AG09309 (cell line): Measurements from ENCODE around the gene CYREN.

Experiments used
- DNase-seq: peaks from one replicate; pipeline ENCODE4 v3.0.0-alpha.2; 2010; ENCODE audit warnings: low read depth
- H3K4me3 ChIP-seq: 2 replicates; pipeline ENCODE4 v1.5.1; 2011; ENCODE audit warnings: mild to moderate bottlenecking, low read depth, low read length, moderate library complexity; ENCODE audit not compliant: control insufficient read depth
- CTCF ChIP-seq: IDR thresholded peaks from 2 replicates; pipeline ENCODE4 v1.5.1; 2011; ENCODE audit warnings: mild to moderate bottlenecking, low read depth, low read length, inconsistent platforms; ENCODE audit not compliant: insufficient read depth, control insufficient read depth; ENCODE audit errors: missing control alignments

The CYREN gene

DNA sequence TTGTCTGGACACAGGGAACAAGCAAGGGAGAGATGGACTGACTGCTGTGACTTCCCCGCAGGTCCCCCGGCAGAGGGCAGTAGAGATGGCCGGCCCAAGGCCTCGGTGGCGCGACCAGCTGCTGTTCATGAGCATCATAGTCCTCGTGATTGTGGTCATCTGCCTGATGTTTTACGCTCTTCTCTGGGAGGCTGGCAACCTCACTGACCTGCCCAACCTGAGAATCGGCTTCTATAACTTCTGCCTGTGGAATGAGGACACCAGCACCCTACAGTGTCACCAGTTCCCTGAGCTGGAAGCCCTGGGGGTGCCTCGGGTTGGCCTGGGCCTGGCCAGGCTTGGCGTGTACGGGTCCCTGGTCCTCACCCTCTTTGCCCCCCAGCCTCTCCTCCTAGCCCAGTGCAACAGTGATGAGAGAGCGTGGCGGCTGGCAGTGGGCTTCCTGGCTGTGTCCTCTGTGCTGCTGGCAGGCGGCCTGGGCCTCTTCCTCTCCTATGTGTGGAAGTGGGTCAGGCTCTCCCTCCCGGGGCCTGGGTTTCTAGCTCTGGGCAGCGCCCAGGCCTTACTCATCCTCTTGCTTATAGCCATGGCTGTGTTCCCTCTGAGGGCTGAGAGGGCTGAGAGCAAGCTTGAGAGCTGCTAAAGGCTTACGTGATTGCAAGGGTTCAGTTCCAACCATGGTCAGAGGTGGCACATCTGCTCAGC, 6.0 kb downstream of the CYREN start:
- H3K4me3 ChIP-seq, result no peak overlapping the region
- no peak for TF ChIP-seq CTCF
- DNase-seq, result no peak

DNA sequence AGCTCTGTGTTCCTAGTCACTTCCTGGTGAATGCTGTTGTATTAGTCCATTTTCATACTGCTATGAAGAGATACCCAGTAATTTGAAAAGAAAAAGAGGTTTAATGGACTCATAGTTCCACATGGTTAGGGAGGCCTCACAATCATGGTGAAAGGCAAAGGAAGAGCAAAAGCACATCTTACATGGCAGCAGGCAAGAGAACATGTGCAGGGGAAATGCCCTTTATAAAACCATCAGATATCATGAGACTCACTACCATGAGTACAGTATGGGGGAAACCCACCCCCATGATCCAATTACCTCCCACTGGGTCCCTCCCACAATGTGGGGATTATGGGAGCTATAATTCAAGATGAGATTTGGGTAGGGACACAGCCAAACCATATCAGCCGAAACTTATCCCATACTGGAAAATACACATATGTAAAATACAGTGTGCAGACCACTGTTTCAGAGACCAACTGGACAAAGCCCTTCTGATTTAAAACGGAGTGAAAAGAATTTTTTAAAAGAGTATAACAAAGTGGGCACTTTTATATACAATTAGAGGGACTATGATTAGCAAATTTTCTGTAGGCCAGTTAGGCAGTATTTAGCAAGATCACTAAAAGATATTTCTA, 8.0 kb downstream of the CYREN start:
- no peak overlapping the region for H3K4me3 ChIP-seq
- no peak for TF ChIP-seq CTCF
- no peak for DNase-seq

GRCh38 chr7:135161669-135162068, 8.8 kb downstream of the CYREN start:
- no peak for DNase-seq
- no peak for TF ChIP-seq CTCF
- H3K4me3 ChIP-seq, result no peak overlapping the region

DNA sequence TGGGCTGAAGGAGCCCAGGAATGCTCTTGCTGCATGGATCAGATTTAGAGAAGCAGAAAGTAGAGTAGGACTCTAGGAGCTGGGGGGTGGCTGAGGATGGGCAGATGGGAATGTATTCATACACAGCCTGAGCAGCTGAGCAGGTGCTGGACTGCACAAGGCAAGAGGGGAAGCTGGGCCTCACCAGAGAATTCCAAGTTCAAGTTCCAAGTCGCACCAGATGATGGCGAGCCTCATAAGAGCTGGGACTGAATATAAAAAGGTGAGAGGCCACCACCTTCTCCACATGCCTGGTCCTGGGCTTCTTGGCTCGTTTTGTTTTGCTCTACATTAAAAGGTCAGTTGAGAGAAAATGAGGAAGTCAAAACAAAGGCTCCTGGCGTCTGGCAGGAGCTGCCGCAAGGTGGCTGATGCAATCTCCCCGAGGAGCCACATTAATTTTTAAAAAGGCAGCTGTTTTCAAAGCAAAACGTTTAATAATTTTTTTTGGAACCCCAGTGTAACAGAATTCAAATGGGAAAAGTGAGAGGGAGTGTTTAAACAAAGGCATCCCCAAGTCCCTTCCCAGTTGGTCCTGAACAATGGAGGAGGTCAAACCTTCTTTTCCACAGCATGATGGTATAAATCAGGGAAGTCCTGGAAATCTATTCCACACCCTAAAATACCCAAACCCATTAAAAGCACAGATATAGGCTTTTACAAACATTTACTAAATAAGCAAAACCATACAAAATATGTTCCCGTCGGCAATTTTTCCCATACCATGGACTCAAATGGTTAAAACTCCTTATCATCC, 9.5 kb downstream of the CYREN start:
- H3K4me3 ChIP-seq, result no peak overlapping the region
- DNase-seq, result no peak
- no peak for TF ChIP-seq CTCF

- TF ChIP-seq CTCF, result no peak
- no peak overlapping the region for H3K4me3 ChIP-seq
- no peak for DNase-seq
Observed at GRCh38 chr7:135160098-135160857, 10.2 kb downstream of the CYREN start.

DNA sequence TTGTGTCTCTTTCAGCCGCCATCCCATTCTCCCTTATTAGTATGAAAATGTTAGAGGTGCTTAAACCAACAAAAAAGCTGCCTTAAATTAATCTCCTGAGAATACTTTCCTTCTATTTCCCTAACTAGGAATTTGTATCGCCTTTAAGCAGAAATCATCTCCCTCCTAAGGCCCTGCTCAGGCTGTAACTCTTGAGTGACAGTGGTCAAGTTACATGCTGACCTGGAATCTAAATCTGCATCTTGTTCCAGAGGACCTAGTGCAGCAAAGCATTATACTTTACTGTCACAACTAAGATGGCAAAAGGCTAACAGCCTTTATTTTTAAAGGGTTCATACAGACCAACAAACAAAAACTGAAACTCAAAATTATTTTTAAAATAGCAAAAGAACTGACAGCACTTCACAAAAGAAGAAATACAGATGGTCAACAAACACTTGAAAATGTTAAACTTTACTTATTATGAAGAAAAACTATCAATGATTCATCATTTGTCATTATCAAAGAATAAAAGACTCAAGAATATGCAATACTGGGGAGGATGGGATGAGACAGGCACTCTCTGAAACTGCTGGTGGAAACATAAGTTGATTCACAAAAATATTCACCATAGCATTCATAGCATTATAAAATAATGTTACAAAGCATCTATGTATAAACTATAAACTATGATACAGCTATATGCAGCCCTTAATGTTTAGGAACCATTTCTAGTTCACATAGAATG, 11.0 kb downstream of the CYREN start:
- no peak overlapping the region for H3K4me3 ChIP-seq
- no peak for TF ChIP-seq CTCF
- DNase-seq, result no peak
